ENCODE measurements around the gene ZNF394.
A peak's percentile ranks its signal among the peaks of the same experiment; 100 is the strongest.
"Not testable (repeated sequence)": the region's sequence is repeated elsewhere in the genome, so short reads cannot be mapped to it uniquely, and the experiment has no call there.

Gene ZNF394

DNA sequence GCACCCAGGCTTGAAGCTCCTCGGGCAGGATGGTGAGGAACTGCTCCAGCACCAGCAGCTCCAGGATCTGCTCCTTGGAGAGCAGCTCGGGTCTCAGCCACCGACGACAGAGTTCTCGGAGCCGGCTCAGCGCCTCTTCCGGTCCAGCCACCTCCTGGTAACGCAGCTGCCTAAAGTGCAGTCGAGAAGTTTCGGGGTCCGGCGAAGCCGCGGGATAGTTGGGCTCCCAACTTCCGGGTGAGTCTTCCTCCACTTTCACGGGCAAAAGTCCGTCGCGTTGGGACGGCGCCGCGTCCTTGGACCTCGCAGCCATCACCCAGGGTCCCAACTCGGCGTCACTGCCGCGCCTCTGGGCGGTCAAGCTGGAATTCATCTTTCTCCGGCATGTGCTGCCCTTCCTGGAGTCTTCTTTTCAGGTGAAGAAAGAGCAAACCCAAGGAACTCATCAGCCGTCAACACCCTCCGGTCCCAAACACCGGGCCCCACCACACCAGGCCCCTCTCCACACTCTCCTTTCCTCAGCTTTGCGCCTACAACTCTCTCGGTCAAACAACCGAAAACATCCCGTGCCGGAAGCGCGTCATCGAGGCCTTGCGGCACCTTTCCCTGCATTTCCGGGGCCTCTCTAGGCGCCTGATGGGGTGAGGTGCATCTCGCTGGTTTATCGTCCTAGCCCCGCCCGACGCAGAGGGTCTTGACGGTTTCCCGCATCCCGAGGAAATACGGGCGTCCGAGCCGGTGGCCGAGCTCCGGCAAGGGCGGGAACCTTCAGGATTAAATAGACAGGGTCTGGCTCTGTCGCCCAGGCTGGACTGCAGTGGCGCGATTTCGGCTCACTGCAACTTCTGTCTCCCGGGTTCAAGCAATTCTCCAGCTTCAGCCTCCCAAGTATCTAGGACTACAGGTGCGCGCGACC is at the start of gene ZNF394:
Gene ZNF394 (minus strand): TSS at position 561 of the 916 bp plus-strand sequence. CDS start 188 bp downstream, at position 373.
- peak; percentile 85 for FAIRE-seq

DNA sequence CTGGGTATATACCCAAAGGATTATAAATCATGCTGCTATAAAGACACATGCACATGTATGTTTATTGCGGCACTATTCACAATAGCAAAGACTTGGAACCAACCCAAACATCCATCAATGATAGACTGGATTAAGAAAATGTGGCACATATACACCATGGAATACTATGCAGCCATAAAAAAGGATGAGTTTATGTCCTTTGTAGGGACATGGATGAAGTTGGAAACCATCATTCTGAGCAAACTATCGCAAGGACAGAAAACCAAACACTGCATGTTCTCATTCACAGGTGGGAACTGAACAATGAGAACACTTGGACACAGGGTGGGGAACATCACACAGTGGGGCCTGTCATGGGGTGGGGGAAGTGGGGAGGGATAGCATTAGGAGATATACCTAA is 49.5 kb upstream of the ZNF394 start:
- FAIRE-seq, result not testable (repeated sequence)

DNA sequence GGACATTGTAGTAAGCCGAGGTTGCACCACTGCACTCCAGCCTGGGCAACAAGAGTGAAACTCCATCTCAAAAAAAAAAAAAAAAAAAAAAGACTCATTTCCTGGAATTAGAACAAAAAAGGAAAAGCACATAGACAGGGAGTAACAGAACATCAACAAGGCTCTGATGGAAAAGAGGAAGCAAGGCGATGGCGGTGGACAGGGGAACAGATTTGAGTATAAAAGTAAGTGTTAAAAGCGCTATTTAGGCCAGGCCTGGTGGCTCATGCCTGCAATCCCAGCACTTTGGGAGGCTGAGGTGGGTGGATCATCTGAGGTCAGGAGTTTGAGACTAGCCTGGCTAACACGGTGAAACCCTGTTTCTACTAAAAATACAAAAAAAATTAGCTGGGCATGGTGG is 45.2 kb upstream of the ZNF394 start:
- not testable (repeated sequence) for FAIRE-seq

DNA sequence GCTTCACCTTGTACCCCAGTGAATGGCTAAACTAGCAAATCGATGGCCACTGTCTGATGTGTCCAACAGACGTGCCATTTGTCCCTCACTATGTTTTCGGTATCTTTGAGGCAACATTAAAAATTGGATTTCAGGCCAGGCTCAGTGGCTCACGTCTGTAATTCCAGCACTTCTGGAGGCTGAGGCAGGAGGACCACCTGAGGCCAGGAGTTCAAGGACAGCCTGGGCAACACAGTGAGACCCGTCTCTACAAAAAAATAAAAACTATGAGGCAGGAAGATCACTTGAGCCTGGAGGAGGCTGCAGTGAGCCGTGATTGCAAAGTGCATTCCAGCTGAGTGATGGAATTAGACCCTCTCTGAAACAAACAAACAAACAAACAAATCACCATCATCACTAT is 43.8 kb upstream of the ZNF394 start:
- no peak for FAIRE-seq

DNA sequence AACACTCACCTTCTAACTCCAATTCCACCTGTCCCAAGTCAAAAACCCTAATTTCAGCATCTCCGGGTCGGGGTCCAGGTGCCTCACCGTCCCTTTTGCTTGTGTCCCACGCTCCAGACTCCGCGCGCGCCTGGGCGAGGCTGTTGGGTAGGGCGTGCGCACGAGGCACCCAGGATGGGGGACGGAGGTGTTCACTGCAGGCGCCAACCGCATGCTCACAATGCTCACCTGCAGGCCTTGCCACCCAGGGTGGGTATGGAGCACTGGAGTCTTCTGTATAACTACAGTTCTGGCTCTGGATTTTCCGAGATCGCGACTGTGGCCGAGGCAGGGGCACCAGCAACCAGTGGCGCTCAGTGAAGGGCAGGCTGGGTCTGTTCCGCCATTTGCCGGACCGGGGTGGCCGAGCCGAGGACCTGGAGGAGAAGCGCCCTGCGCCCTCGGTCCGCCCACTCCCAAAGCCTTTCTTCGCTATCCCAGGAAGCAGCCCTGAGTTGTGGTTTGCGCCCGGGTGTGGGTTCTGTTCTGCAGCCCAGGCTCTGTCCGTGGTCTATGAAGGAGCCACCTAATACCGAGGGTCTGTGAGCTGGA is 43.1 kb upstream of the ZNF394 start:
- no peak for FAIRE-seq

DNA sequence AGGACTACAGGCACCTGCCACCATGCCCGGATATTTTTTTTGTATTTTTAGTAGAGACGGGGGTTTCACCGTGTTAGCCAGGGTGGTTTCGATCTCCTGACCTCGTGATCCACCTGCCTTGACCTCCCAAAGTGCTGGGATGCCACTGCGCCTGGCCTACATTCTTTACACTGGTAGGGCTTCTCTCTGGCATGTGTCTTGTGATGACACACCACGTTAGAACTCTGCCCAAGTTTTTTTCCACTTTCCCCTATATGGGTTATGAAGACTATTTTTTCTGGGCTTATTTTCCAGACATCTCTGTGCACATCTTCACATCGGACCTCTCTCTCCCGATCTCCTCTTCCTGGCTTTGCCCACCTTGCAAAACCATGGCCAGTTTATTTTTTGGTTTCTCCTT is 41.1 kb upstream of the ZNF394 start:
- no peak for FAIRE-seq

DNA sequence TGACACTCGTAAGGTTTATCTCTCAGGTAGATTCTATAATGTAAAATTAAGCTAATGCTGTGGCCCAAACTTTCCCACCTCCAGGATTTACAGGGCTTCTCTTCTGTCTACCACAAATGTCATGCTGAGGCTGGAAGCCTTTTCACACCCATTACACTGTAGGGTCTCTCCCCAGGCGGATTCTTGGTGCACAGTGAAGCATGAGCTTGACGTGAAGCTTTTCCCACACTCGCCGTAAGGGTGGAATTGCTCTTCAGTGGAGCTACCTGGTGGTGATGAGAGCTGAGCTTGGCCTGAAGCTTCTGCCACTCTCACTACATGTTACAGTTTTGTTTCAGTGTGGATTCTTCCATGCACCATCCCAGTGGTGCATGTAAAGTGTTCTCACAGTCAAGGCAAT is 40.5 kb upstream of the ZNF394 start:
- no peak for FAIRE-seq

DNA sequence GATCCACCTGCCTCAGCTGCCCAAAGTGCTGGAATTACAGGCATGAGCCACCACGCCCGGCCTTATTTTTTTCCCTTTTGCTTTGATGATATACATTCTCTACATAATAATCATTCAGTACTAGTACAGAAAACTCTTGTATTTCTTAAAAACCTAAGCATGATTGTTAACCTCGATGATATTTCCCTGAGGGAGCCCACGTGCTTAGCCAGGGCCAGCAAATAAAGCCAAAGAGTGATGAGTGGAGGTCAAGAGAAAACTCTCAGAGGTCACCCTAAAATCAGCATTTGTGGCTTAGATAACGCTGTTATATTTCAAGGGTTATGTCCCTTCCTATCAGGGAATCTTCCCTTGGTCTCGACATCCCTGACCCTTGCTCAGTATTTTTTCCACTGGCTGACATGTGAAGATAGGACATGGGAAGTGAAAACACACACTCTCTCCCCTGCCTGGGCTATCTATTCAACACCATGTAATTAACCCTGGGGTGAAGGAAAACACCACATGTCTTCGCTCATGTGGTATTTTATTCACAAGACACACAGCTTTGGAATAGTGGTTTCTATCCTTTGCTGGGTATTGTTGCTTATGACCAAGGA is 39.2 kb upstream of the ZNF394 start:
- FAIRE-seq, result no peak

DNA sequence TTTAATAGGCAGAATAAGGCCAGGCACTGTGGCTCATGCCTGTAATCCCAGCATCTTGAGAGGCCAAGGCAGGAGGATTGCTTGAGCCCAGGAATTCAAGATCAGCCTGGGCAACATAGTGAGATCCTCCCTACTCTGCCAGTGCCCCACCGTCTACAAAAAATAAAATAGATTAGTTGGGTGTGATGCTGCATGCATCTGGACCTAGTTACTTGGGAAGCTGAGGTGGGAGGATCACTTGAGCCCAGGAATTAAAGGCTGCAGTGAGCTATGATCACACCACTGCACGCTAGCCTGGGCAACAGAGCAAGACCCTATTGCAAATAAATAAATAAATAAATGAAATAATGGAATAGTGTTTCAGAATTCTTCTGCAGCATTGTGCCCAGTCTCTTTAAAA is 35.6 kb upstream of the ZNF394 start:
- no peak for FAIRE-seq

DNA sequence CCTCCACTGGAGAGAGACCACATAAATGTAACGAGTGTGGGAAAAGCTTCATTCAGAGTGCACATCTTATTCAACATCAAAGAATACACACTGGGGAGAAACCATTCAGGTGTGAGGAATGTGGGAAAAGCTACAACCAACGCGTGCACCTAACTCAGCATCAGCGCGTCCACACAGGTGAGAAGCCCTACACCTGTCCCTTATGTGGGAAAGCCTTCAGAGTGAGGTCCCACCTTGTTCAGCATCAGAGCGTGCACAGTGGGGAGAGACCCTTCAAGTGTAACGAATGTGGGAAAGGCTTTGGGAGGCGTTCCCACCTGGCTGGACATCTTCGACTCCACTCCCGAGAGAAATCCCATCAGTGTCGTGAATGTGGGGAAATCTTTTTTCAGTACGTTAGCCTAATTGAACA is 31.3 kb upstream of the ZNF394 start:
- no peak for FAIRE-seq

DNA sequence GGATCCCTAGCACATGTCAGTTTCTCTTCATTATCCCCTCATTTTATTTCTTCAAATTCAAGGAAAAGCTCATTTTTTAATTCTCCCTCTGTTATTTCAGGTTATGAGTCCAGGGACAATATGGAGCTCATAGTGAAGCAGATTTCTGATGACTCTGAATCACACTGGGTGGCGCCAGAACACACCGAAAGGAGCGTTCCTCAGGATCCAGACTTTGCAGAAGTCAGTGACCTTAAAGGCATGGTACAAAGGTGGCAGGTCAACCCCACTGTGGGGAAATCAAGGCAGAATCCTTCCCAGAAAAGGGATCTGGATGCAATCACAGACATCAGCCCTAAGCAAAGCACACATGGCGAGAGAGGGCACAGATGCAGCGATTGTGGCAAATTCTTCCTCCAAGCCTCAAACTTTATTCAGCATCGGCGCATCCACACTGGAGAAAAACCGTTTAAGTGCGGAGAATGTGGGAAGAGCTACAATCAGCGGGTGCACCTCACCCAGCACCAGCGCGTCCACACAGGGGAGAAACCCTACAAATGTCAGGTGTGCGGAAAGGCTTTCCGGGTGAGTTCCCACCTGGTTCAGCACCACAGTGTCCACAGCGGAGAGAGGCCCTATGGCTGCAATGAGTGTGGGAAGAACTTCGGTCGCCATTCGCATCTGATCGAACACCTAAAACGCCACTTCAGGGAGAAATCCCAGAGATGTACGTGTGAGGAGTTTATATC is 25.8 kb upstream of the ZNF394 start:
- FAIRE-seq, result peak; percentile 14

DNA sequence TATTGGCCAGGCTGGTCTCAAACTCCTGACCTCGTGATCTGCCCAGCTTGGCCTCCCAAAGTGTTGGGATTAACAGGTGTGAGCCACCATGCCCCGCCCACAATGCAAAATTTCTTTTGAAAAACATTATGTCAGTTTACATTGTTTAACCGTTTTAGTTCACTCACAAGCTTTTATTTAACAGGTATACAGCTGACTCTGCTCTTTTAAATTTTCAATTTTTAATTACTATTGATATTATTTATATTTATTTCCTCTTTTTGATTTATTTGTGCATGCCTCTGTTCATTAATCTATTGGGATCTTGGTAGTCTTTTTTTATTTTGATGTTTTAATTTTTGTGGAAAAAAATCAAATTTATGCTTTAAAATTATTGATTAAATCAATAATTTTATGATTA is 21.3 kb upstream of the ZNF394 start:
- FAIRE-seq, result peak; percentile 44

DNA sequence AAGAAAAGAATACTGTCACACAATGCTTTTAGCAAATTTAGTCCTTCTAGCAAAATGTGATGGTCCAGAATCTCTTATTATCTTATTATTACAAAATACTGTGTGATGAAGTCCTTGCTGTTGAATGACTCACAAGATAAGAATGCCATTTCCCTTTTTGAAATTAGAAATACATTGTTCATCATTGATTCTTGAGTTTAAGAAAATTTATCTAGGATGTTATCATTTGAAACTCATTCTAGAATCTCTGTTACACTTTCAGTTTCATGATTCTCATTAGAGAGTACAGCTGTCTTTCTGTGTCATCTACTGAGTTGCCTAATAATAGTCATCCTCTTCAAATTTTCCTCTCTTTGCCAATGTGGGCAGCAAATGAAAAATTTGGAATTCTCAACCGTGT is 14.0 kb upstream of the ZNF394 start:
- no peak for FAIRE-seq

DNA sequence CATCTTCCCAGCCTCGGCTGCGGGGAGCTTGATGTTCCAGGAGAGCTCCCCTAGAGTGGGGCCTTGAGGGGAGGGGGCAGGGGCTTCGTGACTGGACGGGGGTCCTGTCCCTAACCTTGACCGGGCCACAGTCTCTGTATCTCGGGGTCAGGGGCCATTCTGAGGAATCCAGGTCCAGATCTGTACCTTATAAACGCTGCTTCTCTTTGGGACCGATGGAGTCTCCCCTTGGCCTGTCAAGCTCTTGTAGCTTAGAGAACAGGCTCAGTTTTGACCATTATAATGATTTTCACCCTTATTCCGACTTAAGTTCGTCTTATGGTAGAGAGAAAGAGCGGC is 5.2 kb upstream of the ZNF394 start:
- FAIRE-seq, result no peak

DNA sequence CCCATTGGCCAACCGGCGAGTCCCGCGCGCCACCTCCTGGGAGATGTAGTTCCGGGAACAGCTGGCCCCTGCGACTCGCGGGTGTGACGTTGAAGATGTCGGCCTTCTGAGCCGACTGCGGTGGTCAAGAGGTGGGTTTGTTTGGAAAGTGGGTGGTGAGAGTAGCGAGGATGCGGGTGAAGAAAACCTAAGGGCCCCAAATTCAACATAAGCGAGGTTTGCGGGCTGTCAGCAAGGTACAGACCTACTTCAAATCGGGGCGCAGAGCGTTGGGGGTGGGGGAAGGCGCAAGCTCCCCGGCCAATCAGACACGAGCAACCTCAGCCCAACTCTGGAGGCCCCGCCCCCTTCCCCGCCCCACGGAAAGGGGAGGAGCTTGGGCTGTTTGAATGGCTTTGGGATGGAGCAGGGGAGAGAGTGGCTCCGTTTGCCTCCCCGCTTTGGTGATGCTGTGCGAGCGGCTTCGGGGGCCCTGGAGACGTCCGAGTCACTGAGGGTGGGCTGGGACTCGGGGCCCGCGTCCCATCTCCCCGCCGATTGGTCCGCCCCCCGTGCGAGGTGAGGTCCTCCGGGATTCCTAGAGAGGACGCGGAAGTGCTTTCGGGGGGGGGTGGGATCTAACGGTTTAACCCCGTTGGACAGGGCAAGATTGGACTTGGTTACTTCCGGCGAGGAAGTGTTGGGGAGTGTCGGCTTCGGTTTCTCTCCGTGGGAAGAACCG is 4.7 kb upstream of the ZNF394 start, which contains the start of gene ZKSCAN5:
Gene ZKSCAN5 (plus strand): TSS at position 60 of the 721 bp plus-strand sequence. CDS start 1,383 bp downstream, outside the sequence.
- FAIRE-seq, result peak; percentile 37

DNA sequence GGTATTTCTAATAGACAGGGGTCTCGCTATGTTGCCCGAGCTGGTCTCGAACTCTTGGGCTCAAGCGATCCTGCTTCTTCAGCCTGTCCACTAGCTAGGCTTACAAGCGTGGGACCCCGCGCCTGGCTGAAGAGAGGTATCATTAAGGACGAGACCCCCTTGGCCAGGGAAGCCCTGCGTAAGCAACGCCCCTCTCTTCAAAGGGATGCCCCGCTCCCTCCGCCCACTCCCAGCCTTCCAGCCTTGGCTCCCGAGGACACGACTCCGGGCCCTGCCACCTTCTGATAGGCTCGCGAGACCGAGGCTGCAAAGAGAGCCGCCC is 4.2 kb upstream of the ZNF394 start:
- peak; percentile 93 for FAIRE-seq

DNA sequence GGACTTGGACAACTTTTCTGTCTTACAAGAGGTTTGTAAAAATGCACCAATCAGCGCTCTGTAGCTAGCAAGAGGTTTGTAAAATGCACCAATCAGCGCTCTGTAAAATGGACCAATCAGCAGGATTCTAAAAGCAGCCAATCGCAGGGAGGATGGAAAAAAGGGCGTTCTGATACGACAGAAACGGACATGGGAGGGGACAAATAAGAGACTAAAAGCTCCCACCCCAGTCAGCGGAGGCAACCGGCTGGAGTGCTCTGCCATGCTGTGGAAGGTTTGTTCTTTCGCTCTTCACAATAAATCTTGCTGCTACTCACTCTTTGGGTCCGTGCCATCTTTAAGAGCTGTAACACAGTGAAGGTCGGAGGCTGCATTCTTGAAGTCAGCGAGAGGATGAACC is 1.2 kb upstream of the ZNF394 start:
- FAIRE-seq, result not testable (repeated sequence)

DNA sequence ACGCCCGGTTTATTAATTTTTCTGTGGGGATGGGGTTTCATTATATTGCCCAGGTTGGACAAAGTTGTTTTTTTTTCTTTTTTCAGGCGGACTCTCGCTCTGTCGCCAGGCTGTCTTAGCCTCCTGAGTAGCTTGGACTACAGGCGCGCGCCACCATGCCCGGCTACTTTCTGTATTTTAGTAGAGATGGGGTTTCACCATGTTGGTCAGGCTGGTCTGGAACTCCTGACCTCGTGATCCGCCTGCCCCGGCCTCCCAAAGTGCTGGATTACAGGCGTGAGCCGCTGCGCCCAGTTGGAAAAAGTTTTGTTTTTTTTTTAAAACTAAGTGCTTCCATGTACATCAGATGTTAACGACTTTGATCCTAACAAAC is 542 bp upstream of the ZNF394 start:
- FAIRE-seq, result no peak

DNA sequence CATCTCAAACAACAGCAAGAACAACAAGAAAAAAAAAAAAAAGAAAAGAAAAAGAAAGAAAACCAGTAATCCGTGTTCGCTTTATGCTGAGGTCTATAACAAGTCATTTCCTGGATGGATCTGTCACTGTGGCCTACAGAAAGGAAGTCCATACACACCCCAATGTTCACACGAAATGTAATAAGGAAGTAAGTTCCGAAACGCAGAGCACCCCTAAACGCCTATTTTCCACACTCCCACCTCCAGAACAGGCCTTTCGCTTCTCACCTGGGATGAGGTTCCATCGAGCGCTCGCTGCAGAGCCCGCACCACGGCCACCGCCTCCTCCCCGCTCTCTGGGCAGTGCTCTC is 735 bp downstream of the ZNF394 start:
- no peak for FAIRE-seq

DNA sequence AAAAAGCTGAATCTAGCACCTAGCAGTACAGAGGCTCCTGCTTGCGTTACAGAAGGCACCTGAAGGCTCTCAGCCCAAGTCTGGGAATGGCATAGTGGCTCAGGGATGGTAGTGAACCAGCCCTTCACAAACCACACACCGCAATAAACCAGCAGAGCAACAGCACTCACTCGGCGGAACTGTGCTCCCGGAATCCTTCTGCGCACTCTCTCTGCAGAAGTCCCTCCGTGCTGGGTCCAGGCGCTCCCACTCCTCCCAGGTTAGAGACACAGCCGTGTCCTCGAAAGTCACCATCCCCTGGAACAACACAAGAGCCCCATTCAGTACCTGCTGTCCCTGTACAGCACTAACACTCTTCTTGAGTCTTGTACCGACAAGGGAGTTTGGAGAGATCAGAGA is 1.5 kb downstream of the ZNF394 start:
- no peak for FAIRE-seq

DNA sequence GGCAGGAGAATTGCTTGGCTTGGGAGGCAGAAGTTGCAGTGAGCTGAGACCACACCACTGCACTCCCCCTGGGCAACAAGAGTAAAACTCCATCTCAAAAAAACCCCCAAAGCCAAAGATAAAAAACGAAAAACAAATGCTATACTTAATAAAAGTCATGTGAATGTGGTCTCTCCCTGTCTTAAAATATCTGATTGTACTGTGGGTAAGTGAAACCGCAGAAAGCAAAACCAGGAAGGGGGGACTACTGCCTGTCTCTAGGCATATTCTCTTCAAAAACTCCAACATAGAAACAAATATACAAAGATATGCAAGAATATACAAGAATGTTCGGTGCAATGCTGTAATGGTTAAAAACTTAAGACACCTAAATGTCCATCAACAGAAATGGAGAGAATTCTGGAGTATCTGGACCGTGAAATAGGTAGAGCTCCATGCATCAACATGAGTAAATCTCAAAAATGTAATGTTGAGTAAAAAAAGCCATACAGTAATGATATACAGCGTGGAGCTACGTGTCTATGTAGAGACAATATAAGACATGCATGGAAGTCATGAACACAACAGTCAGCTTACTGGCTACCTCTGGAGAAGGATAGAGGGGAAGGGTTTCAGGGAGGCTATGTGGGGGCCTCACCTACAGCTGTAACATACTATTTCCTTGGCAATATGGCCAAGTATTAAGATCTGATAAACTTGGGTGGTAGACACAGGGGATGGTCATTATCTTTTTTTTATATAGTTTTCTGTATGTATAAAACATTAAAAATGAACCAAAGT is 2.1 kb downstream of the ZNF394 start:
- FAIRE-seq, result no peak

DNA sequence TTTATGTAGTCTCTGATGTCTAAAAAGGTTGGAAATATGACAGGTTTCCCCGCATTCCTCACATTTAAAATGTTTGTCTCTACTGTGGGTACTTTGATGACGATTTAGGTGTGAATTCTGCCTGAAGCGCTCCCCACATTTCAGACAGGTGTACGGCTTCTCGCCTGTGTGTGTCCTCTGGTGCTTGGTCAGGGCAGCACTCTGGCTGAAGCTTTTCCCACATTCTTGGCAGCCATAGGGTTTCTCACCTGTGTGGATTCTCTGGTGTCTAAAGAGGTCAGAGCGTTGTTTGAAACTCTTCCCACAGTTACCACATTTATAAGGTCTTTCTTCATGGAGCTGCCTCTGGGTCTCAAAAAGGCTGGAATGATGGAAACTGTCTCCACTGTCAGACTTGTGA is 6.3 kb downstream of the ZNF394 start:
- FAIRE-seq, result no peak

Measured in A204.1 (cell line).